ENCODE measurements around the gene ADAM12.
A peak's percentile ranks its signal among the peaks of the same experiment; 100 is the strongest.

The ADAM12 gene

DNA sequence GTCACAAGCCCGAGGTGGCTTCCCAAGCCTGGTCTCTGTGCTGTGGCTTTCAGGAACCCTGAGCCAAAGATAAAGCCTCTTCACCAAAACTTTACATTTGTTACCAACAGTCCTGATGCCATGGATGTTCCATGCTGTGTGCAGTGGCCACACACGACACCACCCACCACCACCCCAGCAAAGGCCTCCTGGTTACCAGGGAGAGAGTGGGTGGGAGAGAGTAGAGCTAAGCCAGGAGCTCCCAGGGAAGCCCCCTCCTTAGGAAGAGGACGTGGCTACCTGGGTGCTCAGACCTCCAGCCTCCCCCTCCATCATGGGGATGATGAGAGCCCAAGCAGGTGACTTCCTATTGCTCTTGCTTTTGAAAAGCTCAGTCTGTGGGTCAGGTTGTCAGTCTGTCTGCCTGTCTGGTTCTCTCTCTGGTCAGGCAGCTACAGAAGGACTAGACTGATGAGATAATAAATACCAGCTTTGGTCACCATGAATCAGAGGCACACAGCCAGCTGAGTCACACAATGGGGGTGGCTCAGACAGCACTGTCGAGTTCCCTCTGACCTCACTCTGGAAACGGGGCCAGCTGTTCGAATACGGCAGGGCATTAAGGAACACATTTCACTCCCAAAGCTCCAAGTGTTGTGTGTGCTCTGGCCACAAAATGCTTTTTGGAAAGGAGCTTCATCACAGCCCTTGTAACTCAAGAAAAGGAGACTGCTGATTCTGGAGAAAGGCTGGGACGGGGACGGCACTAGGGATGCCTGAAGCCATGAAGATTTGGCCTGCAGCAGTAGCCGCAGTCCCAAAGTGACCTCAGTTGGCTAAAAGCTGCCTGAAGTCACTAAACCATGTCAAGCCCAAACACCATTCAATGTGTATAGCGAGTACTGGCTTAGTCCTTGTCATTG is 325.9 kb downstream of the ADAM12 start (continued):
- TF ChIP-seq ZEB2 (tag by site-specific recombination; IDR thresholded peaks at IDR 0.05), result peak; percentile 75

DNA sequence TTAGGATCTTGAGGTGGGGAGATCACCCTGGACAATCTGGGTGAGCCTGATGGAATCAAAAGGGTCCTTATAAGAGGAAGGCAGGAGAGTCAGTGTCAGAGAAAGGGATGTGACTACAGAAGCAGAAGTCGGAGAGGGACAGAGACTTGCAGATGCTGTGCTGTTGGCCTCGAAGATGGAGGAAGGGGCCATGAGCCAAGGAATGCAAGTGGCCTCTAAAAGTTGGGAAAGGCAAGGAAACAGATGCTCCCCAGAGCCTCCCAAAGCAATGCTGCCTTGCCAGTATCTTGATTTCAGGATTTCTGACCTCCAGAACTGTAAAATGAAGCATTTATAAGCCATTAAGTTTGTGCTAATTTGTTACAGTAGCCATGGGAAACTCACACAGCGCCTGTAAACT is 326.8 kb downstream of the ADAM12 start:
- no peaks in the 10 kb centered on the region for H3K9me3 ChIP-seq (ENCODE audit: control insufficient read depth, insufficient read depth, low read depth, low read length)
- POLR2A ChIA-PET, result no interaction called here
- TF ChIP-seq, protein P1, sequence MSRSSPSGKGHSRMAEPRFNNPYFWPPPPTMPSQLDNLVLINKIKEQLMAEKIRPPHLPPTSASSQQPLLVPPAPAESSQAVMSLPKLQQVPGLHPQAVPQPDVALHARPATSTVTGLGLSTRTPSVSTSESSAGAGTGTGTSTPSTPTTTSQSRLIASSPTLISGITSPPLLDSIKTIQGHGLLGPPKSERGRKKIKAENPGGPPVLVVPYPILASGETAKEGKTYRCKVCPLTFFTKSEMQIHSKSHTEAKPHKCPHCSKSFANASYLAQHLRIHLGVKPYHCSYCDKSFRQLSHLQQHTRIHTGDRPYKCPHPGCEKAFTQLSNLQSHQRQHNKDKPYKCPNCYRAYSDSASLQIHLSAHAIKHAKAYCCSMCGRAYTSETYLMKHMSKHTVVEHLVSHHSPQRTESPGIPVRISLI (tag by site-specific recombination; IDR thresholded peaks at IDR 0.05), result no peak
- TF ChIP-seq, protein P2, sequence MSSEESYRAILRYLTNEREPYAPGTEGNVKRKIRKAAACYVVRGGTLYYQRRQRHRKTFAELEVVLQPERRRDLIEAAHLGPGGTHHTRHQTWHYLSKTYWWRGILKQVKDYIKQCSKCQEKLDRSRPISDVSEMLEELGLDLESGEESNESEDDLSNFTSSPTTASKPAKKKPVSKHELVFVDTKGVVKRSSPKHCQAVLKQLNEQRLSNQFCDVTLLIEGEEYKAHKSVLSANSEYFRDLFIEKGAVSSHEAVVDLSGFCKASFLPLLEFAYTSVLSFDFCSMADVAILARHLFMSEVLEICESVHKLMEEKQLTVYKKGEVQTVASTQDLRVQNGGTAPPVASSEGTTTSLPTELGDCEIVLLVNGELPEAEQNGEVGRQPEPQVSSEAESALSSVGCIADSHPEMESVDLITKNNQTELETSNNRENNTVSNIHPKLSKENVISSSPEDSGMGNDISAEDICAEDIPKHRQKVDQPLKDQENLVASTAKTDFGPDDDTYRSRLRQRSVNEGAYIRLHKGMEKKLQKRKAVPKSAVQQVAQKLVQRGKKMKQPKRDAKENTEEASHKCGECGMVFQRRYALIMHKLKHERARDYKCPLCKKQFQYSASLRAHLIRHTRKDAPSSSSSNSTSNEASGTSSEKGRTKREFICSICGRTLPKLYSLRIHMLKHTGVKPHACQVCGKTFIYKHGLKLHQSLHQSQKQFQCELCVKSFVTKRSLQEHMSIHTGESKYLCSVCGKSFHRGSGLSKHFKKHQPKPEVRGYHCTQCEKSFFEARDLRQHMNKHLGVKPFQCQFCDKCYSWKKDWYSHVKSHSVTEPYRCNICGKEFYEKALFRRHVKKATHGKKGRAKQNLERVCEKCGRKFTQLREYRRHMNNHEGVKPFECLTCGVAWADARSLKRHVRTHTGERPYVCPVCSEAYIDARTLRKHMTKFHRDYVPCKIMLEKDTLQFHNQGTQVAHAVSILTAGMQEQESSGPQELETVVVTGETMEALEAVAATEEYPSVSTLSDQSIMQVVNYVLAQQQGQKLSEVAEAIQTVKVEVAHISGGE (tag by site-specific recombination; conservative IDR thresholded peaks at IDR 0.05; ENCODE audit: low read depth), result no peak
- TF ChIP-seq SETDB1 (IDR thresholded peaks at IDR 0.05; ENCODE audit: insufficient read length, low read length) (no peak), ZNF776 (tag by site-specific recombination; IDR thresholded peaks at IDR 0.05; ENCODE audit: borderline replicate concordance) (no peak), YY1 (tag by site-specific recombination; IDR thresholded peaks at IDR 0.05) (no peak), ZNF302 (tag by site-specific recombination; IDR thresholded peaks at IDR 0.05; ENCODE audit: low read depth) (no peak), TRIM28 (IDR thresholded peaks at IDR 0.05; ENCODE audit: borderline replicate concordance, low read length) (no peak), ZNF10 (tag by site-specific recombination; IDR thresholded peaks at IDR 0.05) (no peak), ZNF600 (tag by site-specific recombination; IDR thresholded peaks at IDR 0.05) (no peak), ZNF394 (tag by site-specific recombination; IDR thresholded peaks at IDR 0.05; ENCODE audit: borderline replicate concordance) (no peak), ZNF292 (tag by site-specific recombination; IDR thresholded peaks at IDR 0.05; ENCODE audit: borderline replicate concordance, low read depth) (no peak), ZNF830 (tag by site-specific recombination; IDR thresholded peaks at IDR 0.05; ENCODE audit: low read depth) (no peak), ZBTB1 (tag by site-specific recombination; IDR thresholded peaks at IDR 0.05) (no peak), ZNF239 (tag by site-specific recombination; IDR thresholded peaks at IDR 0.05) (no peak)
- TF ChIP-seq, protein P3, sequence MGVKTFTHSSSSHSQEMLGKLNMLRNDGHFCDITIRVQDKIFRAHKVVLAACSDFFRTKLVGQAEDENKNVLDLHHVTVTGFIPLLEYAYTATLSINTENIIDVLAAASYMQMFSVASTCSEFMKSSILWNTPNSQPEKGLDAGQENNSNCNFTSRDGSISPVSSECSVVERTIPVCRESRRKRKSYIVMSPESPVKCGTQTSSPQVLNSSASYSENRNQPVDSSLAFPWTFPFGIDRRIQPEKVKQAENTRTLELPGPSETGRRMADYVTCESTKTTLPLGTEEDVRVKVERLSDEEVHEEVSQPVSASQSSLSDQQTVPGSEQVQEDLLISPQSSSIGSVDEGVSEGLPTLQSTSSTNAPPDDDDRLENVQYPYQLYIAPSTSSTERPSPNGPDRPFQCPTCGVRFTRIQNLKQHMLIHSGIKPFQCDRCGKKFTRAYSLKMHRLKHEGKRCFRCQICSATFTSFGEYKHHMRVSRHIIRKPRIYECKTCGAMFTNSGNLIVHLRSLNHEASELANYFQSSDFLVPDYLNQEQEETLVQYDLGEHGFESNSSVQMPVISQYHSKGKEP (tag by site-specific recombination; IDR thresholded peaks at IDR 0.05), result no peak
- TF ChIP-seq, protein P4, sequence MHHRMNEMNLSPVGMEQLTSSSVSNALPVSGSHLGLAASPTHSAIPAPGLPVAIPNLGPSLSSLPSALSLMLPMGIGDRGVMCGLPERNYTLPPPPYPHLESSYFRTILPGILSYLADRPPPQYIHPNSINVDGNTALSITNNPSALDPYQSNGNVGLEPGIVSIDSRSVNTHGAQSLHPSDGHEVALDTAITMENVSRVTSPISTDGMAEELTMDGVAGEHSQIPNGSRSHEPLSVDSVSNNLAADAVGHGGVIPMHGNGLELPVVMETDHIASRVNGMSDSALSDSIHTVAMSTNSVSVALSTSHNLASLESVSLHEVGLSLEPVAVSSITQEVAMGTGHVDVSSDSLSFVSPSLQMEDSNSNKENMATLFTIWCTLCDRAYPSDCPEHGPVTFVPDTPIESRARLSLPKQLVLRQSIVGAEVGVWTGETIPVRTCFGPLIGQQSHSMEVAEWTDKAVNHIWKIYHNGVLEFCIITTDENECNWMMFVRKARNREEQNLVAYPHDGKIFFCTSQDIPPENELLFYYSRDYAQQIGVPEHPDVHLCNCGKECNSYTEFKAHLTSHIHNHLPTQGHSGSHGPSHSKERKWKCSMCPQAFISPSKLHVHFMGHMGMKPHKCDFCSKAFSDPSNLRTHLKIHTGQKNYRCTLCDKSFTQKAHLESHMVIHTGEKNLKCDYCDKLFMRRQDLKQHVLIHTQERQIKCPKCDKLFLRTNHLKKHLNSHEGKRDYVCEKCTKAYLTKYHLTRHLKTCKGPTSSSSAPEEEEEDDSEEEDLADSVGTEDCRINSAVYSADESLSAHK (tag by site-specific recombination; IDR thresholded peaks at IDR 0.05), result no peak
- TF ChIP-seq, protein P5, sequence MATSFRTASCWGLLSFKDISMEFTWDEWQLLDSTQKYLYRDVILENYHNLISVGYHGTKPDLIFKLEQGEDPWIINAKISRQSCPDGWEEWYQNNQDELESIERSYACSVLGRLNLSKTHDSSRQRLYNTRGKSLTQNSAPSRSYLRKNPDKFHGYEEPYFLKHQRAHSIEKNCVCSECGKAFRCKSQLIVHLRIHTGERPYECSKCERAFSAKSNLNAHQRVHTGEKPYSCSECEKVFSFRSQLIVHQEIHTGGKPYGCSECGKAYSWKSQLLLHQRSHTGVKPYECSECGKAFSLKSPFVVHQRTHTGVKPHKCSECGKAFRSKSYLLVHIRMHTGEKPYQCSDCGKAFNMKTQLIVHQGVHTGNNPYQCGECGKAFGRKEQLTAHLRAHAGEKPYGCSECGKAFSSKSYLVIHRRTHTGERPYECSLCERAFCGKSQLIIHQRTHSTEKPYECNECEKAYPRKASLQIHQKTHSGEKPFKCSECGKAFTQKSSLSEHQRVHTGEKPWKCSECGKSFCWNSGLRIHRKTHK (tag by site-specific recombination; IDR thresholded peaks at IDR 0.05), result no peak
- TF ChIP-seq, protein P6, sequence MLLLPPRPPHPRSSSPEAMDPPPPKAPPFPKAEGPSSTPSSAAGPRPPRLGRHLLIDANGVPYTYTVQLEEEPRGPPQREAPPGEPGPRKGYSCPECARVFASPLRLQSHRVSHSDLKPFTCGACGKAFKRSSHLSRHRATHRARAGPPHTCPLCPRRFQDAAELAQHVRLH (tag by site-specific recombination; IDR thresholded peaks at IDR 0.05), result no peak
- TF ChIP-seq, protein P7, sequence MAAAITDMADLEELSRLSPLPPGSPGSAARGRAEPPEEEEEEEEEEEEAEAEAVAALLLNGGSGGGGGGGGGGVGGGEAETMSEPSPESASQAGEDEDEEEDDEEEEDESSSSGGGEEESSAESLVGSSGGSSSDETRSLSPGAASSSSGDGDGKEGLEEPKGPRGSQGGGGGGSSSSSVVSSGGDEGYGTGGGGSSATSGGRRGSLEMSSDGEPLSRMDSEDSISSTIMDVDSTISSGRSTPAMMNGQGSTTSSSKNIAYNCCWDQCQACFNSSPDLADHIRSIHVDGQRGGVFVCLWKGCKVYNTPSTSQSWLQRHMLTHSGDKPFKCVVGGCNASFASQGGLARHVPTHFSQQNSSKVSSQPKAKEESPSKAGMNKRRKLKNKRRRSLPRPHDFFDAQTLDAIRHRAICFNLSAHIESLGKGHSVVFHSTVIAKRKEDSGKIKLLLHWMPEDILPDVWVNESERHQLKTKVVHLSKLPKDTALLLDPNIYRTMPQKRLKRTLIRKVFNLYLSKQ (tag by site-specific recombination; IDR thresholded peaks at IDR 0.05; ENCODE audit: borderline replicate concordance), result no peak
- no peak overlapping the region for H3K4me3 ChIP-seq (ENCODE audit: low read depth, low read length)
- no peaks in the 10 kb centered on the region for H3K36me3 ChIP-seq (ENCODE audit: control insufficient read depth in 2 of 2, insufficient read depth in 1 of 2, low read length in 2 of 2)
- peaks cover 6% of the 10 kb centered on the region; the same call in 1 of the 2 replicates for H3K4me1 ChIP-seq (ENCODE audit: control insufficient read depth, insufficient read depth, low read length)
- no peak overlapping the region for H3K27ac ChIP-seq (ENCODE audit: extremely low read depth, low read depth, low read length)
- CTCF ChIA-PET, result no interaction called here
